GM19438 (cell line): ENCODE data around the gene MSI2.

Source experiments
- ATAC-seq: cut with Tn5 transposase; IDR thresholded peaks from one replicate; pipeline ENCODE4 v1.9.1; 2021; ENCODE audit warnings: low read depth; ENCODE audit not compliant: unreplicated experiment

Gene MSI2

DNA sequence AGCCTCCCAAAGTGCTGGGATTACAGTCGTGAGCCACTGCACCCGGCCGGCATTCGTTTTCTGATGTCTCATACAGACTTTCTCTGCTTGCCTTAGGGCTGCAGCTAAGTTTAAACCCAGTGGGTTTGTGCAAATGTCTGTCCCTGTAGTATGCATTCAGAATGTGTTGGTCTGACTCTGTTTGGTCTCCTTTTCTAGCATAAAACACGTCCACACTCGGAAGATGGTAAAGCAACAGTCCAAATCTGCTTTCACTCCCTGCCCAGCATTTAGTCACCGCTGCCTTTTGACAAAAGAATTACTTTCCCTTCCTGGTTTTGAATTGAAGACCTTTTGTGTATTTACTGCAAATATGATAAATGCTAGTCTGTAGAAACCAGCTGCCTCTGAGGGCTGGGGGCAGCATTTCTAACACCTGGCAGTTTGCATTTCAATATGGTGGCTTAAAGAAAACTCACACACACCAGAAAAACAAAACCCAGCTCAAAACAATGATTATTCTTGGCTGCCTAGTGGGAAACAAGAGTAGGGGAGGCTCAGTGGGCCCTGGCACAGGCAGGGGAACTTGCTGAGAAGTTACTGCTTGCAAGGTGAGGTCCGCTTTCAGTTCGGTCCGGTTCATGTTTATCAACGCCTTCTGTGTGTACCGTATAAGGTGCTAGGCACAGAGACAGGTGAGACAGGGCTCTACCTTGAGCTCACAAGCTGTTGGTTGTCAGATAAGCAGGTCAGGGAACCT, 56.9 kb downstream of the MSI2 start:
- no peak for ATAC-seq

DNA sequence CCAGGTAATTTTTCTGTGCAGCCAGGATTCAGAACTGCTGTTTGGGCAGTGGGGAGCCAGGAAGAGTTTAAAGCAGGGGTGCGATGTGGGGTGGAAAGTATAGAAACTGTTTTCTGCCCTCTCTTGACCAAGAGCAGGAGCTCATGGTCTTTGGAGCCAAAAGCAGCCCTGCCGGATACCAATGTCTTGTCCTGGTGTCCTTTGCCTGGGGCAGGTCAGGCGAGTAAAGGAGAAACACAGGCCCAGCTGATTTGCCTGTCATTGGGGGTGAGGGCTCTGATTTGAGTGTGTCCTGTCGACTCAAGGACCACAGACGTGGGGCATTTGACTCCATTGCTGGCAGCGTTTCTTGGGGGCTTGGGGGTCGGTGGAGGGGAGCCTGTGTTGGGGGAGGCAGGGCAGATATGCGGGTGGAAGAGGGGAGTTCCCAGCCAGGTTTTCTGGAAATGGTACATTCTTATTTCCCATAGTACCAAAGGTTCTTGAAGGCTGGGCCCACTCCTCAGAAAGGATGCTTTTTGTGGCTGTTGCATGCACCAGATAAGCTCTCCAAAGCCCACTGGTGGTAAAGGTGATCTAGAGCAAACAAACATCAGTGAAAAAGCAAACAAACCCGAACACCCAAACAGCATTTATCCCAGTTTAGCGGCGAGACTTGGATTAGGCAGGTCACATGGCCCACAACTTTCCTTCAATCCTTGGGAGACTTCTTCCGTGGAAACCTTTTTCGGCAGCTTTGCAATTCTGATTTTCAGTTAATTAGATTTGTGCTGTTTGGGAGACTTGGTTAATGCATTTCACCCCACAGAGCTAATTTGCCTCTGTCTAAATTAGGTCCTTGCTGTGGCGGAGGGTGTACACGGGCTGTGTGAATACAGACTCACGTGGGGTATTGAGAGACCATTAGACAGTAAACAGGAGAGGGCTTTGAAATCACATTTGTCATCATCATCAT, 59.0 kb downstream of the MSI2 start:
- ATAC-seq: no peak

DNA sequence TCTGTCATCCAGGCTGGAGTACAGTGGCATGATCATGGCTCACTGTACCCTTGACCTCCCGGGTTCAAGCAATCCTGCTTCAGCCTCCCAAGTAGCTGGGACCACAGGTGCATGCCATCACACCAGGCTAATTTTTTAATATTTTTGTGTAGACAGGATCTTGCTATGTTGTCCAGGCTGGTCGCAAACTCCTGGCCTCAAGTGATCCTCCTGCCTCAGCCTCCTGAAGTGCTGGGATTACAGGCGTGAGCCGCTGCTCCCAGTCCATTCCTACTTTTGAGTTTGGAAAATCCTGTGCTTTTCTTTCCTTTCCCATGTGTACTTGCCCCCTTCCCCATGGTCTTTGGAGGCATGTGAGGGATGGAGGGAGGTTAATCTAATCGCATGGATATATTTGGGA, 60.0 kb downstream of the MSI2 start:
- ATAC-seq: no peak

DNA sequence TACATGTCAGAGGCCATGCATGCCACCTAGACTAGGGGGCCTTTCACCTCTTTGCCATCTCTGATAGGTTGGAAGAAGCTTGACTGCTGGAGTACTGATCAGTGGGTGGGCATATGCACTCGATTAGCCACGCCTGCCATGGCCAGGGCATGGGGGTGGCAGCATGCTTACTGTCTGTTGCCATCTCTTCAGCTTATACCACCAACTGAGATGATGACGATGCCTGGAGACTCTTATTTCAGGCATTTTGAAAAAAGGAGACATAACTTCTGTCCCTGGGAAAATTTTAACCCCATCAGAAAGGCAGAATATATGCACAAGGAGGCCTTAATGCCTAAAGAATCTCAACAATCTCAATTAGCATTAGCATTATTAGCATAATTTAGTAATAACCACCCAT, 60.8 kb downstream of the MSI2 start:
- no peak for ATAC-seq

DNA sequence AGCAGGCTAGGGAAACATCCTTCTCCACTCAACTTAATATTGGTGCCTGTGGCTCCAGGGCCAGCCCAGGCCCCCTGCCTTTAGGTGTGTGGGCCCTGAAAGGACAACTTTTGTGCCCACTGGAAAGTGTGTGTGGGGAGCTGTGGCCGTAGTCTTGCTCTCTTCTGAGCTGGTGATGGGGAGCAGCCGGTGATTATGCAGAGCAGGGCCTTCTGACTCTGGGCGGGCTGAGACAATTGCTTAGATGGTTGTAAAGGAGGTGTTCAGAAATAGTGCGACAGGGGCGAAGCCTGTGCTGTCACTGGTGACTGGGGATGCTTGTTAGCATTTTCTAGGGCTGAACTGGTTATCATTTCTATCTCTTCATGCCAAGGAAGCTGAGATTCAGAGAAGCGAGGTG, 62.6 kb downstream of the MSI2 start:
- ATAC-seq: no peak

DNA sequence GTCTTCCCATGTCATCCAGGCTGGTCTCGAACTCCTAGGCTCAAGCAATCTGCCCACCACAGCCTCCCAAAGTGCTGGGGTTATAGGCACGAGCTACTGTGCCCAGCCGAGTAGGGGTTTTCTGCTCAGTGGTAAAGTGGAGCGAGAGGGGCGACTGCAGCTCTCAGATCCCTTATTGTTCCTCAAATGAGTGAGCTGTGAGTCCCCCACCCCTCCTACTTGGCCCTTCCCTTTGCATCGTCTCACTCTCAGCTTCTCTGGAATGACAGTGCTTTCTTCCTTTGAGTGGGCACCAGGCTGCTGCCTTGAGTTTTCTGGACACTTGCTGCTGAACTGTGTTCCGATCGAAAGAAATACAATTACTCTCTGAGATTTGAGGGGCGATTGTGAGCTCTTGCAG, 63.5 kb downstream of the MSI2 start:
- no peak for ATAC-seq

DNA sequence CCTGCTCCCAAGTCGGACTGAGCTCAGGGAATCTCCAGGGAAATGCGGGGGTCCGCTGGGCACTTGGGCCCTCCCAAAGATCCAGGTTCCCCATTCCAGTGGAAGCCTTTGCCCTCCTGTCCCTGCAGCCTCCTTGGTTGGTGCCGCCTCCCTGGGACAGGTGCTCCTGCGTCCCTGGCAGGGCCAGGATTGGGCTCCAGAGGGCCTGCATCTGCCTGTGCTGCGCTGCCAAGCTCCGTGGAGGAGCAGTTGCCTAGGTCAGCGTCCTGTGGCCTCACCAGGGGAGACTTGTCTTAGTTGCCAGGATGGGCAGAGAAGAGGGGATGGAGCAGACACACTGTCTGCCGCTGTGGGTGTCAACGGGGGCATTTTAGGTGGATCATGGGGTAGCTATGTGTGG, 67.1 kb downstream of the MSI2 start:
- ATAC-seq: no peak

DNA sequence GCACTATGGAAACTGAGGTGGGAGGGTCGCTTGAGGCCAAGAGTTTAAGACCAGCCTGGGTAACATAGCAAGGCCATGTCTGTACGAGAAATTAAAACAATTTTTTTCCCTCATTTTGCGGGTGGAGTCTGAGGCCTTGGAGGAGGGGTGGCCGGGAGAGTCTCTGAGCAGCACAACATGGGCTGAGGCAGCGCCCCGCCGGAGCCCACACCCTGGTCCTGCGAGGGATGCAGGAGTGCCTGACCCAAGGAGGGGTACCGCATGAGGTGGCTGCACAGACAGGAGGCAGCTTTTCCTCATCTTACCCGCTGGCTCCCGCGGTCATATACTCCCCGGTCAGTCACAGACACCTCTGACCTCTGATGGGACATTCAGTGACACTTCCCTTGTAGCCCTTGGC, 67.7 kb downstream of the MSI2 start:
- ATAC-seq: no peak

DNA sequence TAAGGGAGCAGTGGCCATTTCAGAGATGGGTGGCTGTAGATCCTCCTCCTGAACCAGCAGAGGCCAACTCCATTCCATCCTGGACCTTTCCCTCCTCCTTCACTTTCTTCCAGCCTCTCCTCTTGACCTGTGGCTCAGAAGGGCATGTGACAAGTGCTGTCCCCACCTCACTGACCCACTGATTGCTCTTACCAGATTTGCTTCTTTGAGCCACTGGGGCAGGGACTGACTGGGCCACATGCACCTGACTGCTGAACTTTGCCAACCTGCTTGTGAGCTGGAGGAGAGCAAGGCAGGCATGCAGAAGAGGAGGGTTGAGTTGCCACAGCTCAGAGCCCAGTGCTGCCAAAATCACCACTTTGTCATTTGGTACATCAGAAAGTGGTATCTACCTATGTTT, 68.3 kb downstream of the MSI2 start:
- no peak for ATAC-seq

DNA sequence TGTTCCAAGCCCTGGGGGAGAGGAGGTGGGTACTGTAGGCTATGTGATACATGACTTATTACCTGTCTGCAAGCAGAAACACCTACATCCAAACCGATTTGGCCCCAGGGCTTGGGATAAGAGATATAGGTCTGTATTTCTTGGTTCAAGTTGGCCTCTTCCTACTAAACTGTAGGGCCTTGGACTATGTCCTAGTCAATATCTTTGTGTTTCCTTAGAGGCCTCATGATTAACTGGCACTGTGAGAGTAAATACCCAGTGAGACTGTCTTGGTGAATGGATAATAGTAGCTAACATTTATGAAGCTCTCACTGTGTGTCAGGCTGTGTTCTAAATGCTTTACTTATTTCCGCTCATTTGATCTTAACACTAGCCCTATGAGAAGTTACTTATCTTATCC, 70.0 kb downstream of the MSI2 start:
- no peak for ATAC-seq

DNA sequence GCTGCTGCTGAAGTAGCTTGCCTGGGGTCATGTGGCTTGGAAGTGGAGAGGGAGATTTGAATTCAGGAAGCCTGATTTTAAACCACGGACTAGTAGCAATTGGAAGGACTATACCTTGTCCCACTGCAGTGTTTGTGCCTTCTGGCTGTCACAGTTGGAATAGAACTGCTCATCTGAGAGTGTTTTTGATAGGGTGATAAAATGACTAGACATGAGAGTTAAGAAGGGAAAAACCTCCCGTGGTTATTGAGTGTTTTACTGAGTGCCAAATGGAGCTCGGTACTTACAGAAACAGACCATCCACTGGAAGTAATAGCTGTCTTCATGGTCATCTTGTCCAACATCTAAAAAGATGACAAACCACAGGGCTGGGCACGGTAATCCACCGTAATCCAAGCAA, 70.4 kb downstream of the MSI2 start:
- ATAC-seq: no peak

DNA sequence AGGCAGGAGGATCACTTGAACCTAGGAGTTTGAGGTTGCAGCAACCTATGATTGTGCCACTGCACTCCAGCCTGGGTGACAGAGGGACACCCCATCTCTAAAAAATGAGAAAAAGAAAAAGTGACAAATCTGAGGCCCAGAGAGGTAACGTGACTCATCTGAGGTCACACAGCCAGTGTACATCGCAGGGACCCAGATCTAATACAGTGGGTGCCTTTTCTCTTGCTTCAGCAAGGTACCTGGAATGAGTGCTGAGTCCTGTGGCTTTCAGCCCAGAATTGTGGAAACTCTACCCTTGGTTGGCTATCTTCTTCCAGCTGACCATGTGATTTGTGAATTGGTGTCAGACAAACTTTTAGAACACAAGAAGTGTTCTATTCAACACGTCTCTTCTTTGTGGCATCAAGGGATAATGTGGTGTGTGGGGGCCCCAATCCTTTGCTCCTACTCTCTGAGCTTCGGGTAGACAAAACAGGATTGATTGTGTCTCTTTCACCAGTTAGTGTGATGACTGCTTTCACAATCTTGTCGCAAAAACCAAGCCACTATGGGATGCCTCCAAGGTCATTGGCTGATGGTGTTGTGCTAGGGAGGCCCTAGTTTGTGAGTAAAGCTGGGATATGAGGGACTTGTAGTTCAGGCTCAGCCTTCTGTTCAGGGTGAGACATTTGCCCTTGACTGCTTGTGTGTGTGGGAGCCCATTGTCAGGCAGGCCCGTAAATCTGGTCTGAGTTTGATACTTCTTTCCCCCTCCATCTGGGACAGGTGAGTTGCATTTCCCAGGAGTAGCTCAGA, 71.0 kb downstream of the MSI2 start:
- no peak for ATAC-seq

DNA sequence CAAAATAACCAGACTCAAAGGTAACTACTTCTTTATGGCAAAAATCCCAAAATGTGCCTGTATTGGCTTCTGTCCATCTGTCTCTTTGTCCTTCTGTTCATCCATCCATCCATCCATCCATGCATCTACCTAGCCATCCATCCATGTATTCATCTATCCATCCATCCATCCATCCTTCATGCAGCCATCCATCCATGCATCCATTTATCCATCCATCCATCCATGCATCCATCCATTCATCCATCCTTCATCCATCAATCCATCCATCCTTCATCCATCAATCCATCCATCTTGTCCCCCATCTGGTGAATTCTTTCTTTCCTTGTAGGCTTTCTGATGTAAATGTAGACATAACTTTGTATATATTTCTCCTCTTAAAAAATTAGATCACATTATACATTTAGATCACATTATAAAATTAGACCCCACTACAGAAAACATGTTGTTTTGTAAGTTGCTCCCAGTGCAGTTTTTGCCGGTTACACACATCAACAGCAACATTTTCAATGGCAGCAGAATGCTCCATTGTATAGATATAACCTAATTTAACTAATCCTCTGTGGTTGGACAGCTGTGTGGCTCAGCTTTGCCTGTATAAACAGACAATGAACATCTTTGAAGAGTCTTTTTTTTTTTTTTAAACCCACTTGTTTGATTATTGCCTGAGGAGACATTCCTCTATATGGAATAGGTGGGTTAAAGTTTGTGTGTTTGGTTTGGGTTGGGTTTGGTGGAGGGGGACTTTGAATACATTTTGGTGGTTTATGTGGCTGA, 72.0 kb downstream of the MSI2 start:
- no peak for ATAC-seq

DNA sequence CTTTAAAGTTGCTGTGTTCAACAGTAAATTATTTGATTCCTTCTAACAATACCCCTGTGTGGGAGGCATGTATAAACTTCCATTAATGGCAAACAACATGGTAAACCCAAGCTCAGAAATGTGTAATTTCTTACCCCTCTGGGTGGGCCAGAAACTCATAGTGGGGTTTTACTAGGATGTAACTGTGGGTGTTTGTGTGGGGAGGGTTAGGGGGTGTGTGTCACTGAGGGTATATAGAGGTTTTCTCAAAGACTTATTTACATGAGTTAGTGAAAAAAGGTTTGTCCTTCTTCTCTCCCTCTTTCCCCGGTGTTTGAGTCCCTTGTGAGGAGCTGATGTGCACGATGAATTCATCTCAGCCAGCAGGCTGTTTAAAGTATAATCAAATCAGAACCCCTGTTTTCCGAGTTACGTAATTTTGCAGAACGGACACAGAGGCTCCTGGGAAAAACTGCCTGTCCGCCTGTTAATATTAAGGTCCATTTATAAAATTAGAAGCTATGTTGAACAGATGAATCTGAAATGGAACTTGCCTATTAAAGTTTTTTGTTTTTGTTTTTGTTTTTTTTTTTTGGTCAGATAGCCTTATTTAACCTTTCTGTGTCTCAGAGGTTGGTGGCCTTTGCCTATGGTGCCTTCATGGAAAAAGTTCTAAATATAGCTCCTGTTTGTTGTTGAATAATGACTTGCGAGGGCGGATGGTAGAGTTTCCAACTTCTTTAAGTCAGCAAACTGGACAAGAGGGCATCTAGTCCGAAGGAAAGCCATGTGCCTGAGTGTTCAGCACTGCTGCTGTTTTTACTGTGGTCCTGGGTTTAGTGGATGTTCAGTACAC, 73.3 kb downstream of the MSI2 start:
- ATAC-seq: no peak

DNA sequence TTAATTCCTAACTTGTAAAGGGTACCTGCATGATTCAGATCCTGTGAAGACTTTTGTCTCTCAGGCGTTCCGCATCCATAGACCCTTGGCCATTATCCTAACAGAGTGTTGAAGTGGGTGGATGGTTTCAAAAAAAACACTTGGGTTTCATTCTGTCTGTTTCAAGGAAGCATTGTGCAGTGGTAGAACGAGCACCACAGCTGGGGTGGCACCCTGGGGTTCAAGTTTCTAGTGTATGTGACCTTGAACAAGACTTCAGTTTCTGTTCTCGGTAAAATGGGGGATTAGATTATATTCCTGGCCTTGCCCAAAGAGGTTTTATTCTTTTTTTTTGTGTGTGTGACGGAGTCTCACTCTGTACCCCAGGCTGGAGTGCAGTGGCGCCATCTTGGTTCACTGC, 74.3 kb downstream of the MSI2 start:
- no peak for ATAC-seq

DNA sequence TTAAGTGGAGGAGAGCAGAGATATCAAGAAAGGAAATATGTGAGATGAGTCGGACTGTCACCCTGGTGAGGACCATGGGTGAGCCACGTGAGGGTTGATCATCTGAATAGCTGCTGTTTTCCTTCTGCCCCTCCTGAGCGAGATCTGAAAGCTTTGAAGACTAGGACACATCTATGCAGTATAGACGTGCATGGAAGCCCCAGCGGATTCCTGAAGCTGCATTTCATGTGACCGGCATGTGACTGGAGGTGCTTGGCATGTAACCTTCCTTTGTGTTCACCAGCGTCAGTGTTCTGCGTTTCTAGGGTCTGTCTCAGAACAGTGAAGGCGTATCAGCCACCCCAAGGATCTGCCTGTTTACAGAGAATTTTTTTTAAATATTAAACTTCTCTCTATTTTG, 75.1 kb downstream of the MSI2 start:
- no peak for ATAC-seq

DNA sequence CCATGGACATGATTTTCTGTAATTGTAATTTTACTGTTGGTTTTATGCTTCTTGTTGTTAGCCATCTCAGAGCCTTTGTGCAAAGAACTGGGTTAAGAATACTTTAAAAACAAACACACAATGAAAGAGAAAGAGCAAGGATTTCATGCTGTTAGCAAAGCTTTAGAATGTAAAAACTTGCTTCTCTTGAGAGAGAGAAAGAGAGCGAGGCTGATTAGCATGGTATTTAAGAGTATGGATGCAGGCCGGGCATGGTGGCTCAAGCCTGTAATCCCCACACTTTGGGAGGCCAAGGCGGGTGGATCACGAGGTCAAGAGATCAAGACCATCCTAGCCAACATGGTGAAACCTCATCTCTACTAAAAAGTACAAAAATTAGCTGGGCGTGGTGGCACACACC, 76.2 kb downstream of the MSI2 start:
- ATAC-seq: no peak

DNA sequence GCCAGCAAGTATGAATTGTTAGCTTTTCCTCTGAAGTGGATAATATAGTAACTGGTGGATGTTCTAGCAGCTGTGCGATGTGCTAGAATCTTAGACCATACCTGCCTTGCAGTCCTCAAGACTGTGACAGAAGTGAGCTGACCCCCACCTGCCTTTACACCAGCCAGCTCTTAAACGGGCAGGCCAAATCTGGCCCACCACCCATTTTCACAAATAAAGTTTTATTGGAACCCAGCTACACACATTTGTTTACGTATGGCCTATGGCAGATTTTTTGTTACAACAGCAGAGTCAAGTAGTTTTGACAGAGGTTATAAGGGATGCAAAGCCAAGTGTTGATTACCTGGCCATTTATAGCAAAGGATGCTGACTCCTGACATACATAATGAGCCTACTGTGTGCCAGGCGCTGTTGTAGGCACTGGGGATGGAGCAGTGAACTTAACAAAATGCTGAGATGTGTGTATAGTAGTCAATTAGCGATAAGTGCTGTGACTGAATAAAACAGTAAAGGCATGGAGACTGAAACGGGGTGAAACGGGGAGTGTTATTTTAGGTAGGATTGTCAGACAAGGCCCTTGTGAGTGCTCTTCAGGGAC, 79.0 kb downstream of the MSI2 start:
- ATAC-seq: no peak

DNA sequence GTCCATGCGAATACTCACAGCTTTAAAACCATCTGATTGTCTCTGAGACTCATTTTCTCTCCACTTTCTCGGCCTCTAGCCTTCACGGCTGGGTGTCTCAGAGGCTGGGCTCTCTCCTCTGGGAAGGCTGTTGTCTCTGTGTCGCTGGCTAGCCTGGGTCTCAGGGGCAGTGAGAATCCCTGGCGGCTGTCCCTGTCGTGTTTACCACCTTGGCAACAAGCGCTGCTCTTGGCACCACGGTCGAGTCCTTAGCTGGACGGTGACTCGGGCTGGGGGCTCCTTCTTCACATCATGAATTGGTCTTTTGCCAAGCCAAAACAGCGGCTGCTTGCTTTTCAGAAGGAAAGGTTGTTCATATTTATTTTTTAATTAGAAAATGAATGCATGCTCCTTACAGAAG, 81.1 kb downstream of the MSI2 start:
- no peak for ATAC-seq
